HEK293 (cell line): ENCODE measurements around the gene TNFSF12.

ENCODE experiments used
- CTCF ChIA-PET: fragments of 350-600 bp; formaldehyde crosslinking; extraction: SDS; loops from one replicate; lab custom pipeline; 2021; ENCODE audit warnings: antibody characterized with exemption; lab: Yijun Ruan, JAX
- POLR2A ChIA-PET: fragments of 300-600 bp; formaldehyde crosslinking; extraction: SDS; loops from one replicate; lab custom pipeline; 2020; ENCODE audit warnings: antibody characterized with exemption, inconsistent platforms; lab: Yijun Ruan, JAX
- H3K27ac ChIP-seq: fragments of 200-500 bp; sonication (Bioruptor generic); 2 replicates; pipeline ENCODE4 v1.5.1; 2014; ENCODE audit warnings: low read depth, low read length, control low read depth, inconsistent platforms; ENCODE audit errors: extremely low read depth
- H3K36me3 ChIP-seq, 2 experiments: fragments of 200-500 bp in 1 of 2; sonication (Bioruptor generic) in 1 of 2; 1 replicate in 1 of 2; 2 replicates in 1 of 2; pipeline ENCODE4 v1.5.1; 2014 to 2017; ENCODE audit warnings: inconsistent platforms in 2 of 2, low read length in 2 of 2; ENCODE audit not compliant: control insufficient read depth in 2 of 2, insufficient read depth in 1 of 2
- H3K4me1 ChIP-seq: fragments of 200-500 bp; sonication (Bioruptor generic); 2 replicates; pipeline ENCODE4 v1.5.1; 2014; ENCODE audit warnings: mild to moderate bottlenecking, low read length, inconsistent platforms; ENCODE audit not compliant: control insufficient read depth, insufficient read depth
- H3K4me3 ChIP-seq: 2 replicates; pipeline ENCODE4 v1.5.1; 2011; ENCODE audit warnings: low read depth, mild to moderate bottlenecking, control low read depth, low read length, moderate library complexity
- H3K9me3 ChIP-seq: fragments of 200-500 bp; sonication (Bioruptor generic); 2 replicates; pipeline ENCODE4 v1.5.1; 2014; ENCODE audit warnings: low read depth, low read length, inconsistent platforms; ENCODE audit not compliant: control insufficient read depth, insufficient read depth
- GLI2 ChIP-seq: fragments of 450-650 bp; formaldehyde crosslinking; IDR thresholded peaks from 2 replicates; pipeline ENCODE4; 2017; ENCODE audit warnings: missing biosample characterization, missing genetic modification characterization, low read depth, borderline replicate concordance
- GLI4 ChIP-seq: fragments of 450-650 bp; formaldehyde crosslinking; IDR thresholded peaks from 2 replicates; pipeline ENCODE4 v1.5.1; 2016; ENCODE audit warnings: missing biosample characterization, missing genetic modification characterization
- HOXC10 ChIP-seq: sonication (generic); formaldehyde crosslinking; IDR thresholded peaks from 2 replicates; pipeline ENCODE4 v1.8.1; 2023; ENCODE audit warnings: mild to moderate bottlenecking, missing genetic modification reagents
- KLF1 ChIP-seq: fragments of 450-650 bp; formaldehyde crosslinking; IDR thresholded peaks from 2 replicates; pipeline ENCODE4 v1.5.1; 2016; ENCODE audit warnings: missing biosample characterization, missing genetic modification characterization
- KLF10 ChIP-seq: fragments of 450-650 bp; IDR thresholded peaks from 2 replicates; pipeline ENCODE4 v1.5.1; 2018; ENCODE audit warnings: missing biosample characterization, mild to moderate bottlenecking, missing genetic modification characterization
- KLF9 ChIP-seq: fragments of 450-650 bp; formaldehyde crosslinking; IDR thresholded peaks from 2 replicates; pipeline ENCODE4 v1.5.1; 2016; ENCODE audit warnings: missing biosample characterization, missing genetic modification characterization, low read depth
- ZBTB17 ChIP-seq: fragments of 450-650 bp; formaldehyde crosslinking; IDR thresholded peaks from 2 replicates; pipeline ENCODE4 v1.5.1; 2016; ENCODE audit warnings: missing biosample characterization, missing genetic modification characterization
- ZBTB49 ChIP-seq: fragments of 450-650 bp; formaldehyde crosslinking; IDR thresholded peaks from 2 replicates; pipeline ENCODE4 v1.5.1; 2016; ENCODE audit warnings: missing biosample characterization, missing genetic modification characterization, low read depth
- ZFP3 ChIP-seq: fragments of 450-650 bp; formaldehyde crosslinking; IDR thresholded peaks from 2 replicates; pipeline ENCODE4 v1.5.1; 2016; ENCODE audit warnings: low read depth, missing biosample characterization, missing genetic modification characterization
- ZNF174 ChIP-seq: fragments of 450-650 bp; formaldehyde crosslinking; IDR thresholded peaks from 2 replicates; pipeline ENCODE4 v1.5.0; 2017; ENCODE audit warnings: missing biosample characterization, mild to moderate bottlenecking, missing genetic modification characterization
- ZNF202 ChIP-seq: fragments of 450-650 bp; formaldehyde crosslinking; IDR thresholded peaks from 2 replicates; pipeline ENCODE4 v1.5.1; 2016; ENCODE audit warnings: missing biosample characterization, missing genetic modification characterization, borderline replicate concordance
- ZNF239 ChIP-seq: fragments of 450-650 bp; formaldehyde crosslinking; IDR thresholded peaks from 2 replicates; pipeline ENCODE4 v1.5.1; 2016; ENCODE audit warnings: missing biosample characterization, missing genetic modification characterization
- ZNF324 ChIP-seq: fragments of 450-650 bp; formaldehyde crosslinking; IDR thresholded peaks from 2 replicates; pipeline ENCODE4 v1.5.1; 2016; ENCODE audit warnings: missing biosample characterization, missing genetic modification characterization
- ZNF366 ChIP-seq: fragments of 450-650 bp; formaldehyde crosslinking; conservative IDR thresholded peaks from 2 replicates; pipeline ENCODE4 v1.5.1; 2016; ENCODE audit warnings: missing biosample characterization, missing genetic modification characterization
- ZNF530 ChIP-seq: fragments of 450-650 bp; formaldehyde crosslinking; IDR thresholded peaks from 2 replicates; pipeline ENCODE4 v1.5.1; 2016; ENCODE audit warnings: low read depth, missing biosample characterization, missing genetic modification characterization
- ZNF549 ChIP-seq: fragments of 450-650 bp; IDR thresholded peaks from 2 replicates; pipeline ENCODE4 v1.5.1; 2018; ENCODE audit warnings: missing biosample characterization, missing genetic modification characterization, mild to moderate bottlenecking, inconsistent platforms, moderate library complexity
- ZNF600 ChIP-seq: fragments of 450-650 bp; formaldehyde crosslinking; IDR thresholded peaks from 2 replicates; pipeline ENCODE4 v1.5.1; 2016; ENCODE audit warnings: missing biosample characterization, missing genetic modification characterization
- ZNF645 ChIP-seq: fragments of 450-650 bp; formaldehyde crosslinking; IDR thresholded peaks from 2 replicates; pipeline ENCODE4; 2016; ENCODE audit warnings: missing biosample characterization, missing genetic modification characterization
- TF ChIP-seq, protein P1 (sequence below): fragments of 450-650 bp; formaldehyde crosslinking; IDR thresholded peaks from 2 replicates; pipeline ENCODE4 v1.5.1; 2016; ENCODE audit warnings: missing biosample characterization, missing genetic modification characterization, borderline replicate concordance
- TF ChIP-seq, protein P2 (sequence below): fragments of 450-650 bp; formaldehyde crosslinking; IDR thresholded peaks from 2 replicates; pipeline ENCODE4 v1.5.1; 2017; ENCODE audit warnings: missing biosample characterization, missing genetic modification characterization

Gene TNFSF12

GRCh38 chr17:7579001-7579833, 30.4 kb downstream of the TNFSF12 start, which contains the start of gene CD68 (continued):
- TF ChIP-seq, protein P1, sequence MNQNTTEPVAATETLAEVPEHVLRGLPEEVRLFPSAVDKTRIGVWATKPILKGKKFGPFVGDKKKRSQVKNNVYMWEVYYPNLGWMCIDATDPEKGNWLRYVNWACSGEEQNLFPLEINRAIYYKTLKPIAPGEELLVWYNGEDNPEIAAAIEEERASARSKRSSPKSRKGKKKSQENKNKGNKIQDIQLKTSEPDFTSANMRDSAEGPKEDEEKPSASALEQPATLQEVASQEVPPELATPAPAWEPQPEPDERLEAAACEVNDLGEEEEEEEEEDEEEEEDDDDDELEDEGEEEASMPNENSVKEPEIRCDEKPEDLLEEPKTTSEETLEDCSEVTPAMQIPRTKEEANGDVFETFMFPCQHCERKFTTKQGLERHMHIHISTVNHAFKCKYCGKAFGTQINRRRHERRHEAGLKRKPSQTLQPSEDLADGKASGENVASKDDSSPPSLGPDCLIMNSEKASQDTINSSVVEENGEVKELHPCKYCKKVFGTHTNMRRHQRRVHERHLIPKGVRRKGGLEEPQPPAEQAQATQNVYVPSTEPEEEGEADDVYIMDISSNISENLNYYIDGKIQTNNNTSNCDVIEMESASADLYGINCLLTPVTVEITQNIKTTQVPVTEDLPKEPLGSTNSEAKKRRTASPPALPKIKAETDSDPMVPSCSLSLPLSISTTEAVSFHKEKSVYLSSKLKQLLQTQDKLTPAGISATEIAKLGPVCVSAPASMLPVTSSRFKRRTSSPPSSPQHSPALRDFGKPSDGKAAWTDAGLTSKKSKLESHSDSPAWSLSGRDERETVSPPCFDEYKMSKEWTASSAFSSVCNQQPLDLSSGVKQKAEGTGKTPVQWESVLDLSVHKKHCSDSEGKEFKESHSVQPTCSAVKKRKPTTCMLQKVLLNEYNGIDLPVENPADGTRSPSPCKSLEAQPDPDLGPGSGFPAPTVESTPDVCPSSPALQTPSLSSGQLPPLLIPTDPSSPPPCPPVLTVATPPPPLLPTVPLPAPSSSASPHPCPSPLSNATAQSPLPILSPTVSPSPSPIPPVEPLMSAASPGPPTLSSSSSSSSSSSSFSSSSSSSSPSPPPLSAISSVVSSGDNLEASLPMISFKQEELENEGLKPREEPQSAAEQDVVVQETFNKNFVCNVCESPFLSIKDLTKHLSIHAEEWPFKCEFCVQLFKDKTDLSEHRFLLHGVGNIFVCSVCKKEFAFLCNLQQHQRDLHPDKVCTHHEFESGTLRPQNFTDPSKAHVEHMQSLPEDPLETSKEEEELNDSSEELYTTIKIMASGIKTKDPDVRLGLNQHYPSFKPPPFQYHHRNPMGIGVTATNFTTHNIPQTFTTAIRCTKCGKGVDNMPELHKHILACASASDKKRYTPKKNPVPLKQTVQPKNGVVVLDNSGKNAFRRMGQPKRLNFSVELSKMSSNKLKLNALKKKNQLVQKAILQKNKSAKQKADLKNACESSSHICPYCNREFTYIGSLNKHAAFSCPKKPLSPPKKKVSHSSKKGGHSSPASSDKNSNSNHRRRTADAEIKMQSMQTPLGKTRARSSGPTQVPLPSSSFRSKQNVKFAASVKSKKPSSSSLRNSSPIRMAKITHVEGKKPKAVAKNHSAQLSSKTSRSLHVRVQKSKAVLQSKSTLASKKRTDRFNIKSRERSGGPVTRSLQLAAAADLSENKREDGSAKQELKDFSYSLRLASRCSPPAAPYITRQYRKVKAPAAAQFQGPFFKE, result no peak
- TF ChIP-seq, protein P2, sequence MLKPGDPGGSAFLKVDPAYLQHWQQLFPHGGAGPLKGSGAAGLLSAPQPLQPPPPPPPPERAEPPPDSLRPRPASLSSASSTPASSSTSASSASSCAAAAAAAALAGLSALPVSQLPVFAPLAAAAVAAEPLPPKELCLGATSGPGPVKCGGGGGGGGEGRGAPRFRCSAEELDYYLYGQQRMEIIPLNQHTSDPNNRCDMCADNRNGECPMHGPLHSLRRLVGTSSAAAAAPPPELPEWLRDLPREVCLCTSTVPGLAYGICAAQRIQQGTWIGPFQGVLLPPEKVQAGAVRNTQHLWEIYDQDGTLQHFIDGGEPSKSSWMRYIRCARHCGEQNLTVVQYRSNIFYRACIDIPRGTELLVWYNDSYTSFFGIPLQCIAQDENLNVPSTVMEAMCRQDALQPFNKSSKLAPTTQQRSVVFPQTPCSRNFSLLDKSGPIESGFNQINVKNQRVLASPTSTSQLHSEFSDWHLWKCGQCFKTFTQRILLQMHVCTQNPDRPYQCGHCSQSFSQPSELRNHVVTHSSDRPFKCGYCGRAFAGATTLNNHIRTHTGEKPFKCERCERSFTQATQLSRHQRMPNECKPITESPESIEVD, result no peak
- TF ChIP-seq ZNF645 (no peak), GLI2 (tag by site-specific recombination) (no peak), ZNF549 (tag by site-specific recombination) (no peak), ZNF239 (tag by site-specific recombination) (no peak), ZNF202 (no peak), ZBTB17 (peak; percentile 97), ZNF600 (peak; percentile 75), ZFP3 (no peak), ZBTB49 (tag by site-specific recombination) (no peak)

GRCh38 chr17:7579834-7580603, 31.2 kb downstream of the TNFSF12 start:
- Histone ChIP-seq H3K9me3 (no peaks in the 10 kb centered on the region), H3K4me1 (peaks cover 11% of the 10 kb centered on the region; the same call in 1 of the 2 replicates), H3K4me3 (no peak overlapping the region), H3K27ac (peak overlapping the region; percentile 47), H3K36me3 (peaks cover 28 to 67% of the 10 kb centered on the region in 2 experiments)
- POLR2A ChIA-PET, result interaction anchor here (0.6 to 3.7 kb wide), 12 partner anchors 9 to 176 kb away, joined by 3 to 50 read pairs (median 6); partner anchors contain the start of genes ATP1B2, FXR2, POLR2A and SAT2
- CTCF ChIA-PET, result interaction anchor here (0.5 to 2.6 kb wide), 6 partner anchors 9 to 196 kb away, joined by 3 to 11 read pairs (median 6); partner anchors contain the start of genes TMEM102, TP53 and WRAP53
- TF ChIP-seq ZNF324 (tag by site-specific recombination), result no peak
- no peak for TF ChIP-seq HOXC10
- no peak for TF ChIP-seq ZNF530 (tag by site-specific recombination)
- TF ChIP-seq ZNF174 (tag by site-specific recombination), result no peak
- TF ChIP-seq KLF1 (tag by site-specific recombination), result no peak
- no peak for TF ChIP-seq KLF10 (tag by site-specific recombination)
- 0 out of 2 replicates have a peak, but pooled peaks have one; percentile 17 for TF ChIP-seq KLF9 (tag by site-specific recombination)
- TF ChIP-seq ZNF366 (tag by site-specific recombination), result no peak
- no peak; the same call in 1 of the 2 replicates for TF ChIP-seq GLI4
- peak; percentile 38; the same call in 1 of the 2 replicates for TF ChIP-seq ZNF645
